ENCODE data around the gene TBX1.

The TBX1 gene

GRCh38 chr22:19737846-19738663 lies 22.5 kb upstream of the TBX1 start:
- Histone ChIP-seq H3K27me3 (ENCODE audit: insufficient read depth, low read depth) (peaks cover 7% of the 10 kb centered on the region; the same call in 1 of the 2 replicates), H3K79me2 (ENCODE audit: insufficient read depth, low read depth) (no peaks in the 10 kb centered on the region), H3K4me3 (IDR thresholded peaks at IDR 0.05; ENCODE audit: insufficient read depth, low read depth, low read length) (no peak overlapping the region), H3K36me3 (ENCODE audit: insufficient read depth) (no peaks in the 10 kb centered on the region), H3K27ac (no peak overlapping the region), H2AFZ (ENCODE audit: low read depth) (no peak overlapping the region), H3K4me2 (no peak overlapping the region), H3K9ac (no peak overlapping the region), H4K20me1 (ENCODE audit: insufficient read depth) (no peaks in the 10 kb centered on the region), H3K4me1 (ENCODE audit: low read depth, poor library complexity, severe bottlenecking) (no peaks in the 10 kb centered on the region)
- TF ChIP-seq CTCF (conservative IDR thresholded peaks at IDR 0.05; ENCODE audit: low read depth, low read length), result no peak

GRCh38 chr22:19738664-19739447 lies 21.7 kb upstream of the TBX1 start:
- TF ChIP-seq CTCF (conservative IDR thresholded peaks at IDR 0.05; ENCODE audit: low read depth, low read length), result no peak
- Histone ChIP-seq H3K79me2 (ENCODE audit: insufficient read depth, low read depth) (no peaks in the 10 kb centered on the region), H2AFZ (ENCODE audit: low read depth) (no peak overlapping the region), H3K4me3 (IDR thresholded peaks at IDR 0.05; ENCODE audit: insufficient read depth, low read depth, low read length) (no peak overlapping the region), H3K27me3 (ENCODE audit: insufficient read depth, low read depth) (peaks cover 7% of the 10 kb centered on the region; the same call in 1 of the 2 replicates), H3K27ac (no peak overlapping the region), H3K4me2 (no peak overlapping the region), H3K4me1 (ENCODE audit: low read depth, poor library complexity, severe bottlenecking) (no peaks in the 10 kb centered on the region), H4K20me1 (ENCODE audit: insufficient read depth) (no peaks in the 10 kb centered on the region), H3K9ac (no peak overlapping the region), H3K36me3 (ENCODE audit: insufficient read depth) (no peaks in the 10 kb centered on the region)

- no peak overlapping the region for H3K4me3 ChIP-seq (IDR thresholded peaks at IDR 0.05; ENCODE audit: insufficient read depth, low read depth, low read length)
- H3K4me2 ChIP-seq, result no peak overlapping the region
- H3K27me3 ChIP-seq (ENCODE audit: insufficient read depth, low read depth), result peaks cover 7% of the 10 kb centered on the region; the same call in 1 of the 2 replicates
- no peak overlapping the region for H3K27ac ChIP-seq
- H3K9ac ChIP-seq, result no peak overlapping the region
- H3K4me1 ChIP-seq (ENCODE audit: low read depth, poor library complexity, severe bottlenecking), result no peaks in the 10 kb centered on the region
- H2AFZ ChIP-seq (ENCODE audit: low read depth), result no peak overlapping the region
- H3K79me2 ChIP-seq (ENCODE audit: insufficient read depth, low read depth), result no peaks in the 10 kb centered on the region
- H4K20me1 ChIP-seq (ENCODE audit: insufficient read depth), result no peaks in the 10 kb centered on the region
- no peak for TF ChIP-seq CTCF (conservative IDR thresholded peaks at IDR 0.05; ENCODE audit: low read depth, low read length)
- no peaks in the 10 kb centered on the region for H3K36me3 ChIP-seq (ENCODE audit: insufficient read depth)
Measured at GRCh38 chr22:19739448-19739895, 21.1 kb upstream of the TBX1 start.

- Histone ChIP-seq H2AFZ (ENCODE audit: low read depth) (no peak overlapping the region), H3K4me2 (no peak overlapping the region), H3K36me3 (ENCODE audit: insufficient read depth) (no peaks in the 10 kb centered on the region), H4K20me1 (ENCODE audit: insufficient read depth) (no peaks in the 10 kb centered on the region), H3K4me3 (IDR thresholded peaks at IDR 0.05; ENCODE audit: insufficient read depth, low read depth, low read length) (no peak overlapping the region), H3K27ac (no peak overlapping the region), H3K27me3 (ENCODE audit: insufficient read depth, low read depth) (peaks cover 7% of the 10 kb centered on the region; the same call in 1 of the 2 replicates), H3K4me1 (ENCODE audit: low read depth, poor library complexity, severe bottlenecking) (no peaks in the 10 kb centered on the region), H3K79me2 (ENCODE audit: insufficient read depth, low read depth) (no peaks in the 10 kb centered on the region), H3K9ac (no peak overlapping the region)
- no peak for TF ChIP-seq CTCF (conservative IDR thresholded peaks at IDR 0.05; ENCODE audit: low read depth, low read length)
Measured at GRCh38 chr22:19739911-19740449, 20.6 kb upstream of the TBX1 start.
